ENCODE measurements around the gene ASGR2.

ASGR2 gene

GRCh38 chr17:7136266-7136877 lies 21.8 kb upstream of the ASGR2 start:
- Histone ChIP-seq H2BK5ac (ENCODE audit: low read length) (no peak overlapping the region), H3K56ac (ENCODE audit: low read length) (no peak overlapping the region), H2BK120ac (ENCODE audit: low read depth, low read length) (no peak overlapping the region), H3K4me3 (ENCODE audit: low read length) (no peak overlapping the region), H3K27ac (ENCODE audit: low read depth, low read length) (no peak overlapping the region), H3K27me3 (ENCODE audit: insufficient read depth, low read length, poor library complexity) (no peaks in the 10 kb centered on the region), H3K23ac (ENCODE audit: low read length) (no peak overlapping the region), H3K79me1 (ENCODE audit: low read length) (no peaks in the 10 kb centered on the region), H3K9ac (ENCODE audit: low read length) (no peak overlapping the region), H2BK15ac (replicated peaks; ENCODE audit: low read depth) (no peak overlapping the region), H3K4me1 (ENCODE audit: control insufficient read depth, low read depth, low read length) (peaks cover 2% of the 10 kb centered on the region), H3K36me3 (ENCODE audit: control insufficient read depth, insufficient read depth, low read length) (no peaks in the 10 kb centered on the region), H3K4me2 (ENCODE audit: low read length) (no peak overlapping the region), H4K5ac (ENCODE audit: low read length) (no peak overlapping the region), H3K4ac (ENCODE audit: low read depth, low read length) (no peak overlapping the region), H2AK5ac (ENCODE audit: low read length) (no peak overlapping the region), H3K18ac (ENCODE audit: low read length) (no peak overlapping the region), H4K8ac (ENCODE audit: low read depth, low read length) (no peak overlapping the region), H3K79me2 (ENCODE audit: control insufficient read depth, insufficient read depth, low read length) (no peaks in the 10 kb centered on the region)
- no CpG with 5 or more reads among the region's 9 CpGs for WGBS (ENCODE audit: extremely low coverage, insufficient coverage, low lambda C conversion rate)
- DNase-seq: peak; percentile 68

- H3K56ac ChIP-seq (ENCODE audit: low read length): peak overlapping the region; percentile 62
These were observed 19.3 kb upstream of the ASGR2 start for GRCh38 chr17:7133916-7134315.

GRCh38 chr17:7133424-7133823 lies 18.8 kb upstream of the ASGR2 start:
- Histone ChIP-seq H3K27ac (ENCODE audit: low read depth, low read length) (no peak overlapping the region), H3K27me3 (ENCODE audit: insufficient read depth, low read length, poor library complexity) (no peaks in the 10 kb centered on the region), H4K5ac (ENCODE audit: low read length) (no peak overlapping the region), H3K4me1 (ENCODE audit: control insufficient read depth, low read depth, low read length) (peaks cover 6% of the 10 kb centered on the region), H3K23ac (ENCODE audit: low read length) (no peak overlapping the region), H2AK5ac (ENCODE audit: low read length) (no peak overlapping the region), H2BK5ac (ENCODE audit: low read length) (no peak overlapping the region), H3K18ac (ENCODE audit: low read length) (peak overlapping the region; percentile 72), H3K4me2 (ENCODE audit: low read length) (no peak overlapping the region), H3K79me1 (ENCODE audit: low read length) (no peaks in the 10 kb centered on the region), H2BK120ac (ENCODE audit: low read depth, low read length) (no peak overlapping the region), H3K4me3 (ENCODE audit: low read length) (no peak overlapping the region), H3K9ac (ENCODE audit: low read length) (peak overlapping the region; percentile 15), H3K36me3 (ENCODE audit: control insufficient read depth, insufficient read depth, low read length) (no peaks in the 10 kb centered on the region), H3K56ac (ENCODE audit: low read length) (peak overlapping the region; percentile 62), H3K4ac (ENCODE audit: low read depth, low read length) (no peak overlapping the region), H2BK15ac (replicated peaks; ENCODE audit: low read depth) (no peak overlapping the region), H4K8ac (ENCODE audit: low read depth, low read length) (no peak overlapping the region), H3K79me2 (ENCODE audit: control insufficient read depth, insufficient read depth, low read length) (no peaks in the 10 kb centered on the region)
- DNase-seq: peak; percentile 92
- no CpG with 5 or more reads among the region's 19 CpGs for WGBS (ENCODE audit: extremely low coverage, insufficient coverage, low lambda C conversion rate)

More at GRCh38 chr17:7133916-7134315, 19.3 kb upstream of the ASGR2 start:
- Histone ChIP-seq H2BK15ac (replicated peaks; ENCODE audit: low read depth) (no peak overlapping the region), H3K9ac (ENCODE audit: low read length) (no peak overlapping the region), H3K27me3 (ENCODE audit: insufficient read depth, low read length, poor library complexity) (no peaks in the 10 kb centered on the region), H3K4me2 (ENCODE audit: low read length) (no peak overlapping the region), H3K79me2 (ENCODE audit: control insufficient read depth, insufficient read depth, low read length) (no peaks in the 10 kb centered on the region), H4K8ac (ENCODE audit: low read depth, low read length) (no peak overlapping the region), H2AK5ac (ENCODE audit: low read length) (no peak overlapping the region), H3K23ac (ENCODE audit: low read length) (no peak overlapping the region), H3K36me3 (ENCODE audit: control insufficient read depth, insufficient read depth, low read length) (no peaks in the 10 kb centered on the region), H3K4me1 (ENCODE audit: control insufficient read depth, low read depth, low read length) (peaks cover 6% of the 10 kb centered on the region), H3K4ac (ENCODE audit: low read depth, low read length) (no peak overlapping the region), H4K5ac (ENCODE audit: low read length) (no peak overlapping the region), H2BK120ac (ENCODE audit: low read depth, low read length) (no peak overlapping the region), H3K27ac (ENCODE audit: low read depth, low read length) (no peak overlapping the region), H3K79me1 (ENCODE audit: low read length) (no peaks in the 10 kb centered on the region), H3K4me3 (ENCODE audit: low read length) (no peak overlapping the region), H3K18ac (ENCODE audit: low read length) (peak overlapping the region; percentile 33), H2BK5ac (ENCODE audit: low read length) (no peak overlapping the region)
- peak; percentile 27 for DNase-seq
- no CpG with 5 or more reads among the region's 20 CpGs for WGBS (ENCODE audit: extremely low coverage, insufficient coverage, low lambda C conversion rate)

- Histone ChIP-seq H2BK120ac (ENCODE audit: low read depth, low read length) (peak overlapping the region; percentile 5), H4K8ac (ENCODE audit: low read depth, low read length) (no peak overlapping the region), H3K79me1 (ENCODE audit: low read length) (no peaks in the 10 kb centered on the region), H3K4me2 (ENCODE audit: low read length) (no peak overlapping the region), H3K4ac (ENCODE audit: low read depth, low read length) (no peak overlapping the region), H3K27ac (ENCODE audit: low read depth, low read length) (peak overlapping the region; percentile 90), H4K5ac (ENCODE audit: low read length) (no peak overlapping the region), H2AK5ac (ENCODE audit: low read length) (no peak overlapping the region), H3K4me3 (ENCODE audit: low read length) (no peak overlapping the region), H3K4me1 (ENCODE audit: control insufficient read depth, low read depth, low read length) (peaks cover 6% of the 10 kb centered on the region), H3K27me3 (ENCODE audit: insufficient read depth, low read length, poor library complexity) (no peaks in the 10 kb centered on the region), H3K9ac (ENCODE audit: low read length) (peak overlapping the region; percentile 41), H3K79me2 (ENCODE audit: control insufficient read depth, insufficient read depth, low read length) (no peaks in the 10 kb centered on the region), H2BK5ac (ENCODE audit: low read length) (peak overlapping the region; percentile 94), H2BK15ac (replicated peaks; ENCODE audit: low read depth) (no peak overlapping the region), H3K23ac (ENCODE audit: low read length) (no peak overlapping the region), H3K56ac (ENCODE audit: low read length) (peak overlapping the region; percentile 61), H3K36me3 (ENCODE audit: control insufficient read depth, insufficient read depth, low read length) (no peaks in the 10 kb centered on the region), H3K18ac (ENCODE audit: low read length) (peak overlapping the region; percentile 41)
- peak; percentile 97 for DNase-seq
- WGBS (ENCODE audit: extremely low coverage, insufficient coverage, low lambda C conversion rate): no CpG with 5 or more reads among the region's 7 CpGs
These were observed 18.0 kb upstream of the ASGR2 start for GRCh38 chr17:7132511-7133094.

GRCh38 chr17:7131423-7131791 lies 16.8 kb upstream of the ASGR2 start:
- H3K27ac ChIP-seq (ENCODE audit: low read depth, low read length): peak overlapping the region; percentile 6

More at GRCh38 chr17:7131423-7131791, 16.8 kb upstream of the ASGR2 start:
- Histone ChIP-seq H2BK120ac (ENCODE audit: low read depth, low read length) (no peak overlapping the region), H3K79me1 (ENCODE audit: low read length) (no peaks in the 10 kb centered on the region), H2BK5ac (ENCODE audit: low read length) (peak overlapping the region; percentile 12), H3K36me3 (ENCODE audit: control insufficient read depth, insufficient read depth, low read length) (no peaks in the 10 kb centered on the region), H2AK5ac (ENCODE audit: low read length) (no peak overlapping the region), H3K56ac (ENCODE audit: low read length) (peak overlapping the region; percentile 57), H3K23ac (ENCODE audit: low read length) (no peak overlapping the region), H3K4me1 (ENCODE audit: control insufficient read depth, low read depth, low read length) (peaks cover 6% of the 10 kb centered on the region), H3K79me2 (ENCODE audit: control insufficient read depth, insufficient read depth, low read length) (no peaks in the 10 kb centered on the region), H4K5ac (ENCODE audit: low read length) (no peak overlapping the region), H3K4me3 (ENCODE audit: low read length) (no peak overlapping the region), H3K18ac (ENCODE audit: low read length) (peak overlapping the region; percentile 10), H3K27me3 (ENCODE audit: insufficient read depth, low read length, poor library complexity) (no peaks in the 10 kb centered on the region), H3K4ac (ENCODE audit: low read depth, low read length) (no peak overlapping the region), H2BK15ac (replicated peaks; ENCODE audit: low read depth) (no peak overlapping the region), H3K4me2 (ENCODE audit: low read length) (no peak overlapping the region), H3K9ac (ENCODE audit: low read length) (no peak overlapping the region), H4K8ac (ENCODE audit: low read depth, low read length) (no peak overlapping the region)
- WGBS (ENCODE audit: extremely low coverage, insufficient coverage, low lambda C conversion rate): no CpG with 5 or more reads among the region's 5 CpGs
- no peak for DNase-seq
